ENCODE data around the gene SLC9A5.

SLC9A5 gene

GRCh38 chr16:67243481-67243880 lies 5.3 kb upstream of the SLC9A5 start:
- H2AFZ ChIP-seq (ENCODE audit: low read depth, low read length), result no peak overlapping the region
- H3K9ac ChIP-seq (ENCODE audit: low read length), result peak overlapping the region; percentile 66
- TF ChIP-seq EZH2phosphoT487 (IDR thresholded peaks at IDR 0.05; ENCODE audit: low read depth), result no peak
- TF ChIP-seq CTCF (IDR thresholded peaks at IDR 0.05; ENCODE audit: low read depth, low read length), result no peak
- H3K27ac ChIP-seq (ENCODE audit: low read length), result peak overlapping the region; percentile 86
- no peaks in the 10 kb centered on the region for H3K27me3 ChIP-seq (ENCODE audit: low read depth, low read length)
- H3K79me2 ChIP-seq (ENCODE audit: low read length), result peaks cover 20% of the 10 kb centered on the region
- H3K4me1 ChIP-seq (ENCODE audit: low read length), result peaks cover 33% of the 10 kb centered on the region
- peak overlapping the region; percentile 64; the same call in 1 of the 2 replicates for H3K4me3 ChIP-seq (ENCODE audit: low read length)
- 0 out of 2 replicates have a peak, but pooled peaks cover 2% of the 10 kb centered on the region for H4K20me1 ChIP-seq (ENCODE audit: insufficient read depth, low read length)
- no peaks in the 10 kb centered on the region for H3K9me3 ChIP-seq (ENCODE audit: insufficient read depth, low read length)
- peaks cover 4% of the 10 kb centered on the region for H3K36me3 ChIP-seq (replicated peaks; ENCODE audit: low read depth, low read length)
- peak overlapping the region; percentile 73 for H3K4me2 ChIP-seq (ENCODE audit: low read length)

- Histone ChIP-seq H3K9me3 (ENCODE audit: insufficient read depth, low read length) (no peaks in the 10 kb centered on the region), H4K20me1 (ENCODE audit: insufficient read depth, low read length) (0 out of 2 replicates have a peak, but pooled peaks cover 2% of the 10 kb centered on the region), H3K36me3 (replicated peaks; ENCODE audit: low read depth, low read length) (no peaks in the 10 kb centered on the region), H3K4me3 (ENCODE audit: low read length) (peak overlapping the region; percentile 95), H3K4me2 (ENCODE audit: low read length) (peak overlapping the region; percentile 73), H3K27ac (ENCODE audit: low read length) (peak overlapping the region; percentile 86), H3K27me3 (ENCODE audit: low read depth, low read length) (no peaks in the 10 kb centered on the region), H3K9ac (ENCODE audit: low read length) (peak overlapping the region; percentile 66), H3K4me1 (ENCODE audit: low read length) (peaks cover 36% of the 10 kb centered on the region), H3K79me2 (ENCODE audit: low read length) (peaks cover 20% of the 10 kb centered on the region), H2AFZ (ENCODE audit: low read depth, low read length) (no peak overlapping the region)
- TF ChIP-seq CTCF (IDR thresholded peaks at IDR 0.05; ENCODE audit: low read depth, low read length) (no peak), EZH2phosphoT487 (IDR thresholded peaks at IDR 0.05; ENCODE audit: low read depth) (no peak)
Observed at GRCh38 chr16:67244387-67245185, 4.2 kb upstream of the SLC9A5 start.

- Histone ChIP-seq H3K4me3 (ENCODE audit: low read length) (peak overlapping the region; percentile 95), H2AFZ (ENCODE audit: low read depth, low read length) (no peak overlapping the region), H3K36me3 (replicated peaks; ENCODE audit: low read depth, low read length) (no peaks in the 10 kb centered on the region), H3K4me2 (ENCODE audit: low read length) (peak overlapping the region; percentile 73), H4K20me1 (ENCODE audit: insufficient read depth, low read length) (0 out of 2 replicates have a peak, but pooled peaks cover 2% of the 10 kb centered on the region), H3K9ac (ENCODE audit: low read length) (peak overlapping the region; percentile 49), H3K4me1 (ENCODE audit: low read length) (peaks cover 40% of the 10 kb centered on the region), H3K9me3 (ENCODE audit: insufficient read depth, low read length) (no peaks in the 10 kb centered on the region), H3K27ac (ENCODE audit: low read length) (peak overlapping the region; percentile 86), H3K27me3 (ENCODE audit: low read depth, low read length) (no peaks in the 10 kb centered on the region), H3K79me2 (ENCODE audit: low read length) (peaks cover 20% of the 10 kb centered on the region)
- TF ChIP-seq CTCF (IDR thresholded peaks at IDR 0.05; ENCODE audit: low read depth, low read length), result no peak
- no peak for TF ChIP-seq EZH2phosphoT487 (IDR thresholded peaks at IDR 0.05; ENCODE audit: low read depth)
Observed at GRCh38 chr16:67245186-67245585, 3.6 kb upstream of the SLC9A5 start.

- H3K4me3 ChIP-seq (ENCODE audit: low read length), result peak overlapping the region; percentile 95
- H3K36me3 ChIP-seq (replicated peaks; ENCODE audit: low read depth, low read length), result no peaks in the 10 kb centered on the region
- no peaks in the 10 kb centered on the region for H3K9me3 ChIP-seq (ENCODE audit: insufficient read depth, low read length)
- no peak overlapping the region for H2AFZ ChIP-seq (ENCODE audit: low read depth, low read length)
- peak overlapping the region; percentile 73 for H3K4me2 ChIP-seq (ENCODE audit: low read length)
- H3K9ac ChIP-seq (ENCODE audit: low read length), result peak overlapping the region; percentile 73
- peaks cover 20% of the 10 kb centered on the region for H3K79me2 ChIP-seq (ENCODE audit: low read length)
- H3K27me3 ChIP-seq (ENCODE audit: low read depth, low read length), result no peaks in the 10 kb centered on the region
- 0 out of 2 replicates have a peak, but pooled peaks cover 2% of the 10 kb centered on the region for H4K20me1 ChIP-seq (ENCODE audit: insufficient read depth, low read length)
- H3K4me1 ChIP-seq (ENCODE audit: low read length), result peaks cover 40% of the 10 kb centered on the region
- peak overlapping the region; percentile 54 for H3K27ac ChIP-seq (ENCODE audit: low read length)
- TF ChIP-seq EZH2phosphoT487 (IDR thresholded peaks at IDR 0.05; ENCODE audit: low read depth) (no peak), CTCF (IDR thresholded peaks at IDR 0.05; ENCODE audit: low read depth, low read length) (no peak)
Observed at GRCh38 chr16:67245674-67246080, 3.1 kb upstream of the SLC9A5 start.
